Stimulated activated naive CD4-positive, alpha-beta T cell treated with Interleukin-2 at 50 U/mL for 16 hours (primary cell): ENCODE measurements around the gene LRIT2.
"Not testable (repeated sequence)": the region's sequence is repeated elsewhere in the genome, so short reads cannot be mapped to it uniquely, and the experiment has no call there.

Experiments
- DNase-seq: peaks from one replicate; lab custom pipeline; 2025; lab: John Stamatoyannopoulos, UW

The LRIT2 gene

DNA sequence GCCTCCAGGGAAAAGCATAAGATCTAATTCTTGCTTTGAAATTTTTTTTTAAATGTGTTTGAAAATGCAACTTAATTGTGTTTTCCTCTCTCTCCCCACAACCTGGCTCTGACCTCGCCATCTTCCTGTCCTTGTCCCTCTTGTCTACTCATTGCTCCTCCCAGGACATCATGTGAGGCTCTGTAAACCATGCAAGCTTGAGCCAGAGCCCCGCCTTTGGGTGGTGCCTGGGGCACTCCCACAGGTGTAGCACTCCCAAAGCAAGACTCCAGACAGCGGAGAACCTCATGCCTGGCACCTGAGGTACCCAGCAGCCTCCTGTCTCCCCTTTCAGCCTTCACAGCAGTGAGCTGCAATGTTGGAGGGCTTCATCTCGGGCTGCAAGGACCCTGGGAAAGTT lies 40.8 kb downstream of the LRIT2 start:
- no peak for DNase-seq

DNA sequence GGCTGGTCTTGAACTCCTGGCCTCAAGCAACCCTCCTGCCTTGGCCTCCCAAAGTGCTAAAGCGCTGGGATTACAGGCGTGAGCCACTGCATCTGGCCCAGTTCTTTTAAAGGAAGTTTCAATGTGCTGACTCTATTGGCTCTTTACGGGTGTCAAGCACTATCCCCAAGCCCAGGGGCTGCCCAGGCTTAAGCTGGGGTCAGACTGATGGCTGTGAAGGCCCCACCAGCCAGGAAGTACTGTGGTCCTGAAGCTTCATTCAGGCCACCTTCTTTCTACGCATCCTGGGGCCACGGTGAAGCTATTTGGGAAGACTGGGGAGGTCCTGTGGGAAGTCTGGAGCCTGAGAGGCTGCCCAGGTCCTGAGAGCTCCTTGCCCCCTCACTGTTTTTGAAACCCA lies 43.7 kb downstream of the LRIT2 start:
- DNase-seq = no peak

DNA sequence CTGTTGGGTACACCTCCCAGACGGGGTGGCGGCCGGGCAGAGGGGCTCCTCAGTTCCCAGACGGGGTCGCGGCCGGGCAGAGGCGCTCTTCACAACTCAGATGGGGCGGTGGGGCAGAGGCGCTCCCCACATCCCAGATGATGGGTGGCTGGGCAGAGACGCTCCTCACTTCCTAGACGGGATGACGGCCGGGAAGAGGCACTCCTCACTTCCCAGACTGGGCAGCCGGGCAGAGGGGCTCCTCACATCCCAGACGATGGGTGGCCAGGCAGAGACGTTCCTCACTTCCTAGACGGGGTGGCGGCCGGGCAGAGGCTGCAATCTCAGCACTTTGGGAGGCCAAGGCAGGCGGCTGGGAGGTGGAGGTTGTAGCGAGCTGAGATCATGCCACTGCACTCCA lies 45.0 kb downstream of the LRIT2 start:
- DNase-seq = not testable (repeated sequence)

DNA sequence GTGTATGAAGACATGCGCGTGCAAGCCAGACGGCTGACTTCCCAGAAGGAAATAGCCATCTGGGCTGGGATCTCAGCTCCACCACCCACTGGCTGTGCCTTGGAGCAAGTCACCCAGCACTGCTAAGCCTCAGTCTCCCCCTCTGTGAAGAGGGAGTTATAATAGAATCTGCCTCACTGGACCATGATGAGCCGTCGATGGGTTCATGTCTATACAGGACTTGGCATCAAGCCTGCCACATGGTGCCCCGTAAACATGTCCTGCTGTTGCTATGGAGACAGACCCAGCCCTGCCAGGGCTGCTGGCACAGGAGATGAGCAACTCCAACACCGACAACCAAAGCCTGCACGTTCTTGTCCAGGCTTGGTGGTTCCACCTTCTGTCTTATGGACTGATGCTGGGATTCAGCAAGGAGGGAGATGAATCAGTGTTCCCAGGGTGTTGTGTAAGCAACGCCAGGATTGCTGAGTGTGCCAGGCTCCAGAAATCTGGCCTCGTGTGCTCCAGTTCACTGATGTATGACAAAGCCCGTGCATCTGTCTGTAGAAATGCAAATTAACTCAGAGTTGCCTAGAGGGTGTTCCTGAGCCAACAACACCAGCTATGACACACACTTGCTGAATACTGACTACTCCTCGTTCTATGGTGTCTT lies 46.2 kb downstream of the LRIT2 start:
- no peak for DNase-seq

GRCh38 chr10:84178160-84178609 lies 47.2 kb downstream of the LRIT2 start:
- DNase-seq = no peak

- DNase-seq = no peak
Measured at GRCh38 chr10:84177541-84178141, 47.7 kb downstream of the LRIT2 start.

- DNase-seq = no peak
Measured at GRCh38 chr10:84176836-84177474, 48.4 kb downstream of the LRIT2 start.

DNA sequence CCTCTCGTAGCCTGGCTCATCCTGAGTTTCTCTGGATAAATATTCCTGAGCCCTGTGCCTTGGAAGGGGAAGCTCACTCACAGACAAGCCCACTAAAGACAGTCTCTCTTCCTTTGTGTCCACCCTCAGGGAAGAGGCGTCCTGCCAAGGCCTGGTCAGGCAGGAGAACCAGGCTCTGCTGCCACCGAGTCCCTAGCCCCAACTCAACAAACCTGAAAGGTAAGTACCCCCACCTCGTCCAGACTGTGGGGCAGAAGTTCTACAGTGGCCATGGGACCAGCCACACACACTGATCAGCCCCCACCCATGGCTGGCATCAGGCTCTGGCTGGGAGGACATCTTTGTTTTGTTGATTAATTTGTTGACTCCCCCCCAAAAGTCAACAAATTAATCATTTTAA lies 49.0 kb downstream of the LRIT2 start:
- DNase-seq = no peak

- DNase-seq = no peak
Measured at GRCh38 chr10:84175436-84175835, 49.9 kb downstream of the LRIT2 start.

DNA sequence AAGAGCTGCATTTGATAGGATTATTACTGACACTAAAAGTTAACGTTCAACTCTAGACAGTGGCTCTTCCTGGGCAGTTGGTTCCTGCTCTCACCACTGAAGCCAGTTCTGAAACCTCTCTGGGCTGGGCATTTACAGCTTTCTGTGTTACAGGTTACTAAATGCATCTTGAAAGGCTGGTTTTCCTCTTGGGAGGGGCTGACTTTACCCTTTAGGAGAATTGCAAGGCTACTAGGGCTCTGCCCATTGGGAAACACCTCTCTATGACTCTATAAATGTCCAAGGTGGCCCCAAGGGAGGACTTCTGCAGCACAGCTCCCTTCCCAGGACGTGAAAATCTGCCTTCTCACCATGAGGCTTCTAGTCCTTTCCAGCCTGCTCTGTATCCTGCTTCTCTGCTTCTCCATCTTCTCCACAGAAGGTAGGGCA lies 51.8 kb downstream of the LRIT2 start, which contains the start of gene GPR15LG:
Gene GPR15LG (plus strand): TSS at position 301 of the 429 bp plus-strand sequence. CDS start 51 bp downstream, at position 352.
- DNase-seq = no peak

DNA sequence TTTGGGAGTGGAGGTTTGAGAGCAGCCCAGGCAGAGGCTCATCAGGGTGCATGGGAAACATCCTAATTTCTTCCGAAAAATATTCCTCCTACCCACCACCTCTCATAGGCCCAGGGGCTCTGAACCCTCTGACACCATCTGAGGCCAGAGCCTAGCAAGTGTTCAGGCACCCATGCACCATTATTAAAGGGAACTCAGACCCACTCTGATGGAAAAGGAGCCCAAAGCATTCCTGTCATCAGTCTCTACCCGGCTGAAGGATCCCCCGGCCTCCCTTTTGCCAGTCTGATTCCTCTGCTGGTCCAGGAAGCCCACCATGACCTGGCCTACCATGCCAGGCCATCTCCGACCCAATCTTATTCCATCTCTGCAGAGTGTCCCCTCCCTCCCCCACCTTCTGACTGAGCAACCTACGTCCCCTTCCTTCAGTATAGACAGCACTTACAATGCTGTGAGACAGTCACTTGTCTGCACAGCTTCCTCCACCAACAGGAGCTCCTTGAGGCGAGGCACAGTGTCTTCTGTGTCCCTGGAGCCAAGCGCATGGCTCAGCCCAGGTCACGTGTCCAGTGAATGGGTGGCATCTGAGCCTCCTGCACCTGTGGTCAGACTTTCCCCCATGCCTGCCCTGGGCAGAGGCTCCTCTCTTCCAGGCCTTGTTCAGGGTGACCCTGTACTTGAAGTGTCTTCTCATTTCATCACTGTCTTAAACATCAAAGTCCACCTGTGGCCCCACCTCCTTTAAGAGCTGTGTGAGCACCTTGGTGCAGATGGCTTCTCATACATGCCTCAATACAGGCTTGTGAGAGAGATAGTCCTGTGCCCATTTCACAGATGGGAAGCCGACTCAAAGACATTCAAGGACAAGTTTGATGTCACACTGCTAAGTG lies 52.6 kb downstream of the LRIT2 start:
- DNase-seq = no peak

- DNase-seq = not testable (repeated sequence)
Measured at GRCh38 chr10:84171700-84172466, 53.5 kb downstream of the LRIT2 start.

- DNase-seq = not testable (repeated sequence)
Measured at GRCh38 chr10:84171237-84171636, 54.1 kb downstream of the LRIT2 start.
